Left lung (tissue), 10 donors: ENCODE results near the gene FGA. TPM values are rescaled to one million over a fixed set of nuclear protein-coding genes. Genes with fewer than 3 reads are reported as not detected.

Experiments used
- ATAC-seq: fragments of 200-7000 bp; cut with Tn5 transposase; one replicate; pipeline ENCODE4 v1.9.1; 2020; ENCODE audit warnings: moderate library complexity
- DNase-seq, 4 donors: peaks; one replicate each; pipeline ENCODE4 v3.0.0-alpha.2; 2013 to 2020
- H3K27ac ChIP-seq, 2 donors: fragments of 200-600 bp; sonication (generic) in 1 of 2; one replicate each; pipeline versions ENCODE4 v1.5.0 to v1.8.0; 2020 to 2021
- H3K27me3 ChIP-seq, 2 donors: fragments of 200-600 bp; sonication (generic) in 1 of 2; one replicate each; pipeline versions ENCODE4 v1.5.0 to v1.8.0; 2020 to 2021
- H3K36me3 ChIP-seq, 2 donors: fragments of 200-600 bp; sonication (generic) in 1 of 2; one replicate each; pipeline versions ENCODE4 v1.5.0 to v1.8.0; 2020 to 2021
- H3K4me1 ChIP-seq, 2 donors: fragments of 200-600 bp; one replicate each; pipeline ENCODE4 v1.8.0; 2021
- H3K4me3 ChIP-seq, 2 donors: fragments of 200-600 bp; sonication (generic) in 1 of 2; one replicate each; pipeline versions ENCODE4 v1.5.0 to v1.8.0; 2020 to 2021; ENCODE audit warnings: mild to moderate bottlenecking in 1 of 2
- H3K9me3 ChIP-seq, 2 donors: fragments of 200-600 bp; sonication (generic) in 1 of 2; one replicate each; pipeline versions ENCODE4 v1.5.0 to v1.8.0; 2020 to 2021
- CTCF ChIP-seq, 2 donors: fragments of 200-600 bp; sonication (generic) in 1 of 2; IDR thresholded peaks; one replicate each; pipeline versions ENCODE4 v1.5.0 to v1.8.0; 2021; ENCODE audit warnings: antibody characterized with exemption in 2 of 2
- intact Hi-C, 2 donors: fragments of 100-400 bp; cut with DNase I; formaldehyde crosslinking; loops; one replicate each; pipeline versions ENCODE4 v1.11.2 to v1.14.2; 2022
- polyA plus RNA-seq, 6 donors: library from polyadenylated mRNA; unstranded; fragments of 120-200 nt; gene quantifications; one replicate each; pipeline ENCODE4 v1.2.1, GENCODE V29; 2013; ENCODE audit not compliant: insufficient read length in 6 of 6
- total RNA-seq, 2 donors: library from RNA; stranded (reverse); fragmentation: NEBNext Ultra II Directional; extraction: Animal tissue kit (Norgen Biotek cat#: 25700); gene quantifications; one replicate each; pipeline ENCODE4 v1.2.1, GENCODE V29; 2021
- donor health status: DM: no; HTN: yes; CAD: no.
- donor health status: DM: no; HTN: no; CAD: no.

The FGA gene
- total and polyA plus RNA-seq, 8 donors, result 1.3 to 75.6 (median 3.1) TPM; not detected in 4

DNA sequence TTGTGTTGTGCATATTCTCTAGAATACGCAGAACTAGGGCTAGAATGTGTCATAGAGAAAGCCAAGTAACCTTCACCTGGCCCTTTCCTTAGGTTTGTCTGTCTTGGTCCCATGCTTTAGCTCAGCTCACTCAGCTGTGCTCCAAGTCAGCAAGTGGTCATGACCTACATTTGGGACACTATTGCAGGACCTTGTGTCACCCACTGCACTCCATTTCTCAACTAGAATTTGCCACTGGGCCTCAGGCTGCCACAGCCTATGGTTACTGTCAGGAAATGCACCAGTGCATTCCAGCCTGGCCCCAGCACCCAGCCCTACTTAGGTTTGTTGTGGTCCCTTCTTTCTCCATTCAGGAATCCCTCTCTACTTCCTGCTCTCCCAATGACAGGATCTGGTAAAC lies 29.6 kb upstream of the FGA start:
- ATAC-seq, result no peak
- H3K36me3 ChIP-seq, result no peaks in the 10 kb centered on the region
- intact Hi-C loops, result no loop called here
- no peak for DNase-seq
- H3K9me3 ChIP-seq, result no peaks in the 10 kb centered on the region
- H3K4me1 ChIP-seq, result peaks cover 0 to 4% of the 10 kb centered on the region in 2 donors
- H3K27me3 ChIP-seq, result peaks cover 0 to 4% of the 10 kb centered on the region in 2 donors
- no peak for TF ChIP-seq CTCF (IDR thresholded peaks at IDR 0.05)
- H3K4me3 ChIP-seq, result no peak overlapping the region
- H3K27ac ChIP-seq, result no peak overlapping the region

- intact Hi-C loops, result no loop called here
- peak in 1 of 4 donors; percentile 46 for DNase-seq
- peak; percentile 33 to 53 for TF ChIP-seq CTCF (IDR thresholded peaks at IDR 0.05)
- H3K27ac ChIP-seq, result no peak overlapping the region
- H3K36me3 ChIP-seq, result no peaks in the 10 kb centered on the region
- H3K27me3 ChIP-seq, result no peaks in the 10 kb centered on the region
- H3K4me3 ChIP-seq, result no peak overlapping the region
- H3K9me3 ChIP-seq, result no peaks in the 10 kb centered on the region
- peaks cover 0 to 4% of the 10 kb centered on the region in 2 donors for H3K4me1 ChIP-seq
- ATAC-seq, result peak; percentile 86
Measured at GRCh38 chr4:154618708-154619315, 28.3 kb upstream of the FGA start.

GRCh38 chr4:154617820-154618317 lies 27.3 kb upstream of the FGA start:
- Histone ChIP-seq H3K4me3 (no peak overlapping the region), H3K27ac (no peak overlapping the region), H3K9me3 (no peaks in the 10 kb centered on the region), H3K36me3 (no peaks in the 10 kb centered on the region), H3K4me1 (peaks cover 0 to 4% of the 10 kb centered on the region in 2 donors), H3K27me3 (no peaks in the 10 kb centered on the region)
- DNase-seq (no peak), ATAC-seq (no peak)
- TF ChIP-seq CTCF (IDR thresholded peaks at IDR 0.05), result no peak
- intact Hi-C loops, result no loop called here

GRCh38 chr4:154616731-154617130 lies 26.2 kb upstream of the FGA start:
- no peak for TF ChIP-seq CTCF (IDR thresholded peaks at IDR 0.05)
- no peaks in the 10 kb centered on the region for H3K9me3 ChIP-seq
- H3K27ac ChIP-seq, result no peak overlapping the region
- no peak overlapping the region for H3K4me3 ChIP-seq
- no peak for DNase-seq
- no peaks in the 10 kb centered on the region for H3K27me3 ChIP-seq
- H3K36me3 ChIP-seq, result no peaks in the 10 kb centered on the region
- ATAC-seq, result no peak
- peaks cover 0 to 4% of the 10 kb centered on the region in 2 donors for H3K4me1 ChIP-seq
- intact Hi-C loops, result no loop called here

GRCh38 chr4:154616287-154616686 lies 25.7 kb upstream of the FGA start:
- Histone ChIP-seq H3K27me3 (no peaks in the 10 kb centered on the region), H3K27ac (no peak overlapping the region), H3K36me3 (no peaks in the 10 kb centered on the region), H3K4me3 (no peak overlapping the region), H3K4me1 (peaks cover 0 to 4% of the 10 kb centered on the region in 2 donors), H3K9me3 (no peaks in the 10 kb centered on the region)
- ATAC-seq (no peak), DNase-seq (no peak)
- intact Hi-C loops, result no loop called here
- no peak for TF ChIP-seq CTCF (IDR thresholded peaks at IDR 0.05)
